ENCODE data around the gene C21orf58.
"Not testable (repeated sequence)": the region's sequence is repeated elsewhere in the genome, so short reads cannot be mapped to it uniquely, and the experiment has no call there.

Gene C21orf58

GRCh38 chr21:46323710-46324389 lies at the start of gene C21orf58, which contains the start of gene PCNT:
Gene C21orf58, minus strand, starts transcription at chr21:46323870. Its CDS starts 1,132 bp downstream, at chr21:46322738.
Gene PCNT, plus strand, starts transcription at chr21:46324156. Its CDS starts 73 bp downstream, at chr21:46324229.
- TF ChIP-seq CTCF (conservative IDR thresholded peaks at IDR 0.05; ENCODE audit: low read depth, low read length), result no peak
- DNase-seq (ENCODE audit: low read depth), result peak; percentile 90
- peak within 1 kb of the TSS; percentile 91 for H3K4me3 ChIP-seq (ENCODE audit: low read length)

- H3K4me3 ChIP-seq (ENCODE audit: low read length), result not testable (repeated sequence)
These were observed 49.3 kb upstream of the C21orf58 start for GRCh38 chr21:46372947-46373346.

GRCh38 chr21:46372014-46372485 lies 48.4 kb upstream of the C21orf58 start:
- H3K4me3 ChIP-seq (ENCODE audit: low read length), result no peak overlapping the region
- no peak for TF ChIP-seq CTCF (conservative IDR thresholded peaks at IDR 0.05; ENCODE audit: low read depth, low read length)
- DNase-seq (ENCODE audit: low read depth), result no peak

More at GRCh38 chr21:46372947-46373346, 49.3 kb upstream of the C21orf58 start:
- not testable (repeated sequence) for DNase-seq (ENCODE audit: low read depth)

- H3K4me3 ChIP-seq (ENCODE audit: low read length), result no peak overlapping the region
- no peak for TF ChIP-seq CTCF (conservative IDR thresholded peaks at IDR 0.05; ENCODE audit: low read depth, low read length)
- no peak for DNase-seq (ENCODE audit: low read depth)
These were observed 47.7 kb upstream of the C21orf58 start for GRCh38 chr21:46371204-46372013.

- no peak overlapping the region for H3K4me3 ChIP-seq (ENCODE audit: low read length)
- no peak for TF ChIP-seq CTCF (conservative IDR thresholded peaks at IDR 0.05; ENCODE audit: low read depth, low read length)
- DNase-seq (ENCODE audit: low read depth), result no peak
These were observed 46.0 kb upstream of the C21orf58 start for GRCh38 chr21:46369520-46370235.

GRCh38 chr21:46368533-46369285 lies 45.0 kb upstream of the C21orf58 start:
- DNase-seq (ENCODE audit: low read depth), result no peak
- H3K4me3 ChIP-seq (ENCODE audit: low read length), result no peak overlapping the region
- TF ChIP-seq CTCF (conservative IDR thresholded peaks at IDR 0.05; ENCODE audit: low read depth, low read length), result no peak
